Subcutaneous abdominal adipose tissue (tissue), 5 donors: ENCODE results near the gene IRAK2.

ENCODE experiments used
- H3K27ac ChIP-seq: one replicate; pipeline ENCODE4 v1.7.0; 2013; ENCODE audit warnings: low read depth, mild to moderate bottlenecking, inconsistent platforms, low read length, moderate library complexity
- H3K27me3 ChIP-seq, 5 donors: one replicate each; pipeline ENCODE4 v1.7.0; 2013; ENCODE audit warnings: low read length in 5 of 5, inconsistent platforms in 1 of 5; ENCODE audit not compliant: control insufficient read depth in 5 of 5, insufficient read depth in 4 of 5
- H3K36me3 ChIP-seq, 5 donors: one replicate each; pipeline ENCODE4 v1.7.0; 2013; ENCODE audit warnings: low read length in 5 of 5; ENCODE audit not compliant: control insufficient read depth in 5 of 5, insufficient read depth in 5 of 5
- H3K4me1 ChIP-seq, 5 donors: one replicate each; pipeline ENCODE4 v1.7.0; 2013; ENCODE audit warnings: low read length in 5 of 5, mild to moderate bottlenecking in 3 of 5, moderate library complexity in 1 of 5; ENCODE audit not compliant: control insufficient read depth in 5 of 5, insufficient read depth in 5 of 5
- H3K4me3 ChIP-seq, 5 donors: one replicate each; pipeline ENCODE4 v1.7.0; 2013; ENCODE audit warnings: low read length in 5 of 5, low read depth in 1 of 5
- H3K9ac ChIP-seq, 5 donors: one replicate each; pipeline ENCODE4 v1.7.0; 2013; ENCODE audit warnings: low read length in 5 of 5, mild to moderate bottlenecking in 4 of 5, moderate library complexity in 3 of 5
- H3K9me3 ChIP-seq, 5 donors: one replicate each; pipeline ENCODE4 v1.7.0; 2013; ENCODE audit warnings: low read length in 5 of 5; ENCODE audit not compliant: control insufficient read depth in 5 of 5
- donor health status: healthy.
- donor health status: healthy.
- donor health status: healthy.
- donor health status: healthy.
- donor health status: healthy.

IRAK2 gene

GRCh38 chr3:10187290-10187876 lies 22.7 kb downstream of the IRAK2 start:
- Histone ChIP-seq H3K27ac (peak overlapping the region; percentile 74), H3K9ac (no peak overlapping the region), H3K36me3 (peaks cover 0 to 7% (median 6%) of the 10 kb centered on the region in 5 donors), H3K27me3 (no peaks in the 10 kb centered on the region), H3K9me3 (no peaks in the 10 kb centered on the region), H3K4me1 (peaks cover 10 to 55% (median 51%) of the 10 kb centered on the region in 5 donors), H3K4me3 (no peak overlapping the region)

DNA sequence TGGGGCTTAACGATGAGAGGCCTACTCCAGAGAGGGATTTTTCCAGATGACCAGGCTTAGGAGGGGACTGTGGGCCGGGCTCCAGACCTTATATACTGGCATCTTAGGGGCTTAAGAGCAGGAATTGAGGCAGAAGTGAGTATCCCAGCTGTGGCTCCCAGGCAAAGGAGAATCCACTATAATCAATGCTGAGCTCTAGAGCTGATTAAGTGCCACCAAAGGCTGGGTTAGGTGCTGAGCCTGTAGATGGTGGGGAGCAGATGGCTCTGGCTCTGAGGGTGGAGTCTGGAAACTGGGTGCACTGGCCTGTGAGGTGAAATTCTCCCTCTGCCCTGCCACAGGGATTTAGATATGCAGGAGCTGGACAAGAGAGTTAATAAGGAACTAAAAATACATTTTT lies 23.2 kb downstream of the IRAK2 start:
- Histone ChIP-seq H3K27ac (no peak overlapping the region), H3K4me1 (peaks cover 14 to 61% (median 57%) of the 10 kb centered on the region in 5 donors), H3K4me3 (no peak overlapping the region), H3K36me3 (peaks cover 0 to 7% (median 6%) of the 10 kb centered on the region in 5 donors), H3K9me3 (no peaks in the 10 kb centered on the region), H3K9ac (no peak overlapping the region), H3K27me3 (no peaks in the 10 kb centered on the region)

- H3K36me3 ChIP-seq, result peaks cover 0 to 6% (median 4%) of the 10 kb centered on the region in 5 donors
- no peaks in the 10 kb centered on the region for H3K9me3 ChIP-seq
- H3K9ac ChIP-seq, result peak overlapping the region in 1 of 5 donors; percentile 26
- H3K27ac ChIP-seq, result peak overlapping the region; percentile 66
- peak overlapping the region in 1 of 5 donors; percentile 19 for H3K4me3 ChIP-seq
- peaks cover 14 to 70% (median 65%) of the 10 kb centered on the region in 5 donors for H3K4me1 ChIP-seq
- H3K27me3 ChIP-seq, result no peaks in the 10 kb centered on the region
These were observed 24.3 kb downstream of the IRAK2 start for GRCh38 chr3:10188804-10189556.

GRCh38 chr3:10189557-10190354 lies 25.0 kb downstream of the IRAK2 start:
- Histone ChIP-seq H3K27me3 (no peaks in the 10 kb centered on the region), H3K27ac (peak overlapping the region; percentile 66), H3K4me3 (peak overlapping the region in 2 of 5 donors; percentile 5 to 19), H3K9me3 (no peaks in the 10 kb centered on the region), H3K9ac (peak overlapping the region in 2 of 5 donors; percentile 26 to 39), H3K4me1 (peaks cover 14 to 78% (median 73%) of the 10 kb centered on the region in 5 donors), H3K36me3 (peaks cover 0 to 2% (median 0%) of the 10 kb centered on the region in 5 donors)

DNA sequence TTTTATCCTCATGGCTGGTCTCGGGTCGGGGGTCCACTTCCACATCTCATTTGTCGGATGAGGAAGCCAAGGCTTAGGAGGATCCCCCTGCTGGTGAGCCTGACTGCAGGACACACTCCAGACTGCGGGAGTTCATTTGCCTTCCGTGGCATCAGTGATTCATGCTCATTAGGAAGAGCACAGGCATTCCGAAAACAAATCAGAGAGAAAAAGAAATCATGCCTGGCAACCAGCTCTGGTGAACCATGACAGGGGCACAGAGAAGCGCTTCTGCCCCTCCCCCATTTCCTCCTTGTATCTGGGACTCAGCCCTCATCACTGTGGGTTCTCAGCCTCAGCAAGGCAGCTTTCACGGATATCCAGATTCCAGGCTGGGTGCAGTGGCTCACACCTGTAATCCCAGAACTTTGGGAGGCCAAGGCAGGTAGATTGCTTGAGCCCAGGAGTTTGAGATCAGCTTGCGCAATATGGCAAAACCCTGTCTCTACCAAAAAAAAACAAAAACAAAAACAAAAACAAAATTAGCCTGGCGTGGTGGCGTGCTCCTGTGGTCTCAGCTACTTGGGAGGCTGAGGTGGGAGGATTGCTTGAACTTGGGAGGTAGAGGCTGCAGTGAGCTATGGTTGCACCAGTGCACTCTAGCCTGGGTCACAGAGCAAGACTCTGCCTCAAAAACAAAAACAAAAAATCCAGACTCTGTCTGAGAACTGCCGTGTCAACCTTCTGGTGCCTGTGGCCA lies 28.4 kb downstream of the IRAK2 start:
- Histone ChIP-seq H3K36me3 (no peaks in the 10 kb centered on the region), H3K27me3 (no peaks in the 10 kb centered on the region), H3K4me3 (no peak overlapping the region), H3K9ac (peak overlapping the region in 1 of 5 donors; percentile 63), H3K4me1 (peaks cover 17 to 83% (median 73%) of the 10 kb centered on the region in 5 donors), H3K9me3 (no peaks in the 10 kb centered on the region), H3K27ac (peak overlapping the region; percentile 90)

GRCh38 chr3:10193692-10194327 lies 29.1 kb downstream of the IRAK2 start:
- H3K27ac ChIP-seq, result peak overlapping the region; percentile 90

DNA sequence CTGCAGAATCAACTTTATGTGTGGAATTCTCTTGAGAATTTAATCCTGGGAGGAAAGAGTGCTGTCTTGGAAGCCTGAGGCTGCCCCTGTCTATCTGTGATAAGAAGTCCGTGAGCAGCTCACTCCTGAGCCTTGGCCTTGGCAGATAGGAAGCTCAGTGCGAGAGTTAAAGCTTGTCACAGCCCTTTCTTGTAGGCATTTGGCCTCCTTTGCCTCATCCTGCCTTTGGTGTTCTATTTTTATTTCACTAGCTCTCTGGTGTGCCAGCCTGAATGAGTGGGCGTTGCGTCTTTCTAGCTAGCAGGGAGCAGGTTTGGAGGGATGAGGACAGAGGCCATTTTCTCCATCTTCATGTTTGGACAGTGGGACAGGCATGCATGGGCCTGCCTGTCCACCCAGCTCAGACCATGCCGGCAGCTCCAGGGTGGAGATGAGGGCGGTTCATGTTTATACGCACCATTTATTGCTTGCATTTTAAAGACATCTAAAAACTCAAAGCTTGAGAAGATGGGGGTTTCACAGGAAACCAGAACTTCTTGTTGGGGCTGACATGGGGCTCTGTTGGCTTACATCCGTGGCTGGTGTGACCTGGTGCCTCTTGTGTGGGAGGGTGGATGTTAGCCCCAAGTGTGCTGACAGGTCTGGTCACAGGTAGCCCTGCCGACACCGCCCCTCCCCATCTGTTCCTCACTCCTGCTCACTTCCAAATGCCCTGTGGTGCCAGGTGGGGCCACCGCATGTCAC lies 29.8 kb downstream of the IRAK2 start:
- Histone ChIP-seq H3K27ac (peak overlapping the region; percentile 90), H3K4me1 (peaks cover 19 to 80% (median 79%) of the 10 kb centered on the region in 5 donors), H3K9ac (peak overlapping the region in 3 of 5 donors; percentile 27 to 59 (median 38)), H3K27me3 (no peaks in the 10 kb centered on the region), H3K36me3 (no peaks in the 10 kb centered on the region), H3K4me3 (no peak overlapping the region), H3K9me3 (no peaks in the 10 kb centered on the region)

More at GRCh38 chr3:10193692-10194327, 29.1 kb downstream of the IRAK2 start:
- no peaks in the 10 kb centered on the region for H3K36me3 ChIP-seq
- no peaks in the 10 kb centered on the region for H3K27me3 ChIP-seq
- no peaks in the 10 kb centered on the region for H3K9me3 ChIP-seq
- peaks cover 18 to 83% (median 79%) of the 10 kb centered on the region in 5 donors for H3K4me1 ChIP-seq
- no peak overlapping the region for H3K4me3 ChIP-seq
- peak overlapping the region in 3 of 5 donors; percentile 21 to 59 (median 38) for H3K9ac ChIP-seq

- no peaks in the 10 kb centered on the region for H3K9me3 ChIP-seq
- H3K4me3 ChIP-seq, result no peak overlapping the region
- peak overlapping the region in 2 of 5 donors; percentile 27 to 52 for H3K9ac ChIP-seq
- peak overlapping the region; percentile 90 for H3K27ac ChIP-seq
- H3K36me3 ChIP-seq, result peaks cover 0 to 2% (median 0%) of the 10 kb centered on the region in 5 donors
- peaks cover 20 to 70% (median 70%) of the 10 kb centered on the region in 5 donors for H3K4me1 ChIP-seq
- H3K27me3 ChIP-seq, result no peaks in the 10 kb centered on the region
These were observed 30.8 kb downstream of the IRAK2 start for GRCh38 chr3:10195366-10196089.
